GM12865 (cell line): ENCODE data around the gene MYD88.

Experiments
- DNase-seq: peaks from one replicate; pipeline ENCODE4 v3.0.0; 2010; ENCODE audit warnings: low read depth
- H3K4me3 ChIP-seq: 2 replicates; pipeline ENCODE4 v1.5.1; 2011; ENCODE audit warnings: mild to moderate bottlenecking, low read depth, low read length, control low read depth
- TF ChIP-seq, protein P1 (sequence below): IDR thresholded peaks from 2 replicates; pipeline ENCODE4 v1.5.1; 2011; ENCODE audit warnings: low read length, control low read depth, low read depth, inconsistent platforms; ENCODE audit not compliant: insufficient read depth; ENCODE audit errors: missing control alignments

MYD88 gene

GRCh38 chr3:38098376-38098723 lies 40.1 kb upstream of the MYD88 start:
- DNase-seq, result no peak
- H3K4me3 ChIP-seq, result no peak overlapping the region
- TF ChIP-seq, protein P1, sequence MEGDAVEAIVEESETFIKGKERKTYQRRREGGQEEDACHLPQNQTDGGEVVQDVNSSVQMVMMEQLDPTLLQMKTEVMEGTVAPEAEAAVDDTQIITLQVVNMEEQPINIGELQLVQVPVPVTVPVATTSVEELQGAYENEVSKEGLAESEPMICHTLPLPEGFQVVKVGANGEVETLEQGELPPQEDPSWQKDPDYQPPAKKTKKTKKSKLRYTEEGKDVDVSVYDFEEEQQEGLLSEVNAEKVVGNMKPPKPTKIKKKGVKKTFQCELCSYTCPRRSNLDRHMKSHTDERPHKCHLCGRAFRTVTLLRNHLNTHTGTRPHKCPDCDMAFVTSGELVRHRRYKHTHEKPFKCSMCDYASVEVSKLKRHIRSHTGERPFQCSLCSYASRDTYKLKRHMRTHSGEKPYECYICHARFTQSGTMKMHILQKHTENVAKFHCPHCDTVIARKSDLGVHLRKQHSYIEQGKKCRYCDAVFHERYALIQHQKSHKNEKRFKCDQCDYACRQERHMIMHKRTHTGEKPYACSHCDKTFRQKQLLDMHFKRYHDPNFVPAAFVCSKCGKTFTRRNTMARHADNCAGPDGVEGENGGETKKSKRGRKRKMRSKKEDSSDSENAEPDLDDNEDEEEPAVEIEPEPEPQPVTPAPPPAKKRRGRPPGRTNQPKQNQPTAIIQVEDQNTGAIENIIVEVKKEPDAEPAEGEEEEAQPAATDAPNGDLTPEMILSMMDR, result no peak

GRCh38 chr3:38099518-38099917 lies 38.9 kb upstream of the MYD88 start:
- no peak for DNase-seq
- no peak overlapping the region for H3K4me3 ChIP-seq
- TF ChIP-seq, protein P1, result no peak

DNA sequence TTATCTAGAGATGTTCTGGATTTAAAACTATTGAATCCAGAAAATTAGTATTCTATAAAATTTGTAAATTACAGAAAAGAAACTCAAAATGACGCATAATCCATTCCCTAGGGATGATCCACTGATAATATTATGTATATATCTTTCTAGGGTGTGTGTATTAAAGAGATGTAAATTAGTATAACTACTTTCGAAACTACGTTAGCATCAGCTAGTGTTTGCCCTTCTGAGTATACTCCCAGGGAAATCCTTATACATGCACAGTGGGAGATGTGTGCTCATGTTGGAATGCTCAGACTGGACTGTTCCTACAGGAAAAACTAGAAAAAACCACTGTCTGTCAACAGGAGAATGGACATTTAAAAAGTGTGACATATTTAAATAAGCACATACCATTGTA lies 38.0 kb upstream of the MYD88 start:
- DNase-seq, result no peak
- H3K4me3 ChIP-seq, result no peak overlapping the region
- TF ChIP-seq, protein P1, result no peak

DNA sequence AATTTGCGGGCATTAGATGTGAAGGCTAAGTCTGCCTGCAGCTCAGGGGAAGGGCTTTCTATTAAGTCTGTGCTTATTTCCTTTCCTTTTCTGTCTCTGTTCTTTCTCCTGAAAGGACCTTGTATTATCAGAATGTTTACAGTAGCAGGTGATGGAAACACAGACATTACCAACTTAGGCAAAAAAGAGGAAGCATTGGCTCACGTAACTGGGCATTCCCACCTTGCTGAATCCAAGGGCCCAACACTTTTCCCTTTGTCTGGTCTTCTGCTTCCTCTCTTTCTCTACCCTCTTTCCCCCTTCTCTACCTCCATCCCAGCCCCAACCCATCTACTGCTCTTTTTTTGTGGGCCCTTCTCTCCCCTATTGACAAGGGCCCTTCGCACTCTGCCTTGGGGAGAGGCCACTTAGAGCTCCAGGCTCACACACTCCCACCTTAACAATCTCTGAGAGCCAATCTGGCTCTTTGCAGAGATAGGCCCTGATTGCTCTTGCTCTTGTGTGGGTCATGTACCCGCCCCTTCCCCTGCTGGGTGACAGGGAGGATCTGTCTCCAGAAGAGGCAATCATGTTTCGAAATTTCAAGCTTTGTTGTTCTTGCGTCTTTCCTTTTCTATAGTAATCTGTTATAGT lies 36.5 kb upstream of the MYD88 start:
- no peak overlapping the region for H3K4me3 ChIP-seq
- TF ChIP-seq, protein P1, result no peak
- no peak for DNase-seq

- TF ChIP-seq, protein P1, result no peak
- no peak overlapping the region for H3K4me3 ChIP-seq
- DNase-seq, result no peak
Observed at GRCh38 chr3:38102444-38102814, 36.0 kb upstream of the MYD88 start.

GRCh38 chr3:38105525-38105924 lies 32.9 kb upstream of the MYD88 start:
- TF ChIP-seq, protein P1, result no peak
- no peak for DNase-seq

DNA sequence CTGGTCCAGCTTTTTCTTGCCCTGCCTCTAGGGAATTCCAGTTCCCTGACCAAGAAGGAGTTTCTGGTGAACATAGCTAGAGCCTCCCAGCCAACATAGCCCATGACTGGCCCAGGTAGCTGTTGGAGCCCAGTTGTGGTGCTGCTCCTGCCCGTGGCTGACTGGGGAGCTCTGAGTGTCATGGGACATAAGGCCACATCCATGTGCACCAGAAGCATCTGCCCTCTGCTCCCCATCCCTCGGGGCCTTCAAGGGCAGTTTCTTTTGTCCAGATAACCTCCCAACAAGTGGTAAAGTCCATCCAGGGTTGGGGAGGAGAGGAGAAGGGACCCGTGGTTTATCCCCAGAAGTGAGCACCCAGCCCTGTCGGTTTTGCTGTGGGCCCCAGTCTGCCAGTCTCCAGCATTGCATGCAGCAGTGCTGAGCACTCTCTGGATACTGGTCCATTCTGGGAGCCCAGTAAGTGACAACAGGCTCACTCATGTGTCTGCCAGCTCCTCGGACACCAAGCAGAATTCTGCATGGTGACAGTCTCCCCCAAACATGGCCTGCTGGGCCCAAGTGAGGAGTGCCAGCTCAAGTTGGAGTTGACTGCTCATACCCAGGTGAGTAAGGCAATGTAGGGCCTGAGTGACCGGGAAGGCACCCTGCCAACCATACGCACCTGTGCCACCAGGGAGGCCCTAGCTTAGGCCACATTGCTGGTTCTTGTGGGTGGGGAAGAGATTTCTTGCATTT lies 30.4 kb upstream of the MYD88 start:
- TF ChIP-seq, protein P1, result no peak
- DNase-seq, result no peak
- H3K4me3 ChIP-seq, result no peak overlapping the region

More at GRCh38 chr3:38105525-38105924, 32.9 kb upstream of the MYD88 start:
- H3K4me3 ChIP-seq, result no peak overlapping the region
